IMR-90 (cell line): ENCODE data around the gene KRTAP10-1. TPM values are rescaled to one million over a fixed set of nuclear protein-coding genes. Genes with fewer than 3 reads are reported as not detected.

Source experiments
- ATAC-seq: fragments of 200-7000 bp; cut with Tn5 transposase; 2 replicates; pipeline ENCODE4 v1.9.1; 2020; ENCODE audit warnings: low read depth, mild to moderate bottlenecking, moderate library complexity
- Bru-seq: library from RNA; stranded (reverse); fragments of 400-500 nt; gene quantifications from one replicate; lab custom pipeline; 2021; lab: Mats Ljungman, UMichigan
- BruChase-seq, 2 experiments: library from RNA; stranded (reverse); fragments of 400-500 nt; gene quantifications; one replicate each; lab custom pipeline; 2021; lab: Mats Ljungman, UMichigan
- BruUV-seq: library from RNA; stranded (reverse); fragments of 400-500 nt; replicated peaks from 2 replicates; lab custom pipeline; 2021; lab: Mats Ljungman, UMichigan
- CTCF ChIA-PET: fragments of 300-600 bp; formaldehyde crosslinking; extraction: SDS; loops from one replicate; lab custom pipeline; 2021; ENCODE audit warnings: antibody characterized with exemption; lab: Yijun Ruan, JAX
- POLR2A ChIA-PET: fragments of 300-600 bp; sonication (Branson Sonifier 250); formaldehyde crosslinking; loops from one replicate; lab custom pipeline; 2022; ENCODE audit warnings: antibody characterized with exemption; ENCODE audit not compliant: unreplicated experiment; lab: Charles Lee
- DNase-seq: peaks from one replicate; pipeline ENCODE4 v3.0.0; 2013
- H2AFZ ChIP-seq: replicated peaks from 2 replicates; pipeline ENCODE3; 2013; ENCODE audit warnings: low read length, mild to moderate bottlenecking; ENCODE audit not compliant: poor library complexity
- H2AK5ac ChIP-seq: 2 replicates; pipeline ENCODE4 v1.6.1; 2013; ENCODE audit warnings: low read depth, low read length, inconsistent platforms
- H2AK9ac ChIP-seq: replicated peaks from 2 replicates; pipeline ENCODE3; 2013; ENCODE audit warnings: mild to moderate bottlenecking, low read depth, low read length, moderate library complexity; ENCODE audit not compliant: poor library complexity
- H2BK120ac ChIP-seq: 2 replicates; pipeline ENCODE4 v1.6.1; 2013; ENCODE audit warnings: low read depth, low read length, inconsistent platforms
- H2BK15ac ChIP-seq: 3 replicates; pipeline ENCODE4 v1.6.1; 2013; ENCODE audit warnings: low read depth, low read length, inconsistent platforms
- H2BK20ac ChIP-seq: 2 replicates; pipeline ENCODE4 v1.6.1; 2013; ENCODE audit warnings: low read depth, mild to moderate bottlenecking, inconsistent platforms, low read length, moderate library complexity
- H2BK5ac ChIP-seq: 2 replicates; pipeline ENCODE4 v1.6.1; 2013; ENCODE audit warnings: mild to moderate bottlenecking, low read depth, low read length, inconsistent platforms; ENCODE audit not compliant: poor library complexity, severe bottlenecking
- H3K14ac ChIP-seq: replicated peaks from 2 replicates; pipeline ENCODE4 v1.6.1; 2013; ENCODE audit warnings: low read depth, low read length, inconsistent platforms
- H3K18ac ChIP-seq: 2 replicates; pipeline ENCODE4 v1.6.1; 2013; ENCODE audit warnings: low read depth, low read length, control low read depth
- H3K23ac ChIP-seq: 2 replicates; pipeline ENCODE4 v1.6.1; 2013; ENCODE audit warnings: low read depth, low read length, inconsistent platforms
- H3K27ac ChIP-seq: 2 replicates; pipeline ENCODE4 v1.5.1; 2013; ENCODE audit warnings: mild to moderate bottlenecking, control low read depth, low read length; ENCODE audit not compliant: insufficient read depth
- H3K27me3 ChIP-seq: 2 replicates; pipeline ENCODE4 v1.6.1; 2013; ENCODE audit warnings: low read length; ENCODE audit not compliant: control insufficient read depth, insufficient read depth
- H3K36me3 ChIP-seq: 2 replicates; pipeline ENCODE4 v1.6.1; 2013; ENCODE audit warnings: low read length, mixed read lengths; ENCODE audit not compliant: control insufficient read depth, insufficient read depth
- H3K4ac ChIP-seq: 2 replicates; pipeline ENCODE4 v1.6.1; 2013; ENCODE audit warnings: low read depth, low read length, inconsistent platforms
- H3K4me1 ChIP-seq: 2 replicates; pipeline ENCODE4 v1.6.1; 2013; ENCODE audit warnings: low read length, mixed read lengths; ENCODE audit not compliant: control insufficient read depth, insufficient read depth
- H3K4me2 ChIP-seq: 2 replicates; pipeline ENCODE4 v1.6.1; 2013; ENCODE audit warnings: low read depth, mild to moderate bottlenecking, control low read depth, low read length, moderate library complexity
- H3K4me3 ChIP-seq: 2 replicates; pipeline ENCODE4 v1.5.1; 2013; ENCODE audit warnings: low read depth, mild to moderate bottlenecking, control low read depth, low read length, moderate library complexity; ENCODE audit not compliant: insufficient read depth
- H3K56ac ChIP-seq: 2 replicates; pipeline ENCODE4 v1.6.1; 2013; ENCODE audit warnings: low read length, inconsistent platforms; ENCODE audit not compliant: insufficient read depth; ENCODE audit errors: extremely low read depth
- H3K79me1 ChIP-seq, 2 experiments: 2 replicates each; pipeline ENCODE4 v1.6.1; 2013; ENCODE audit warnings: low read length in 2 of 2, inconsistent platforms in 1 of 2, low read depth in 1 of 2
- H3K9ac ChIP-seq: 2 replicates; pipeline ENCODE4 v1.6.1; 2013; ENCODE audit warnings: low read depth, low read length, control low read depth
- H3K9me1 ChIP-seq: 2 replicates; pipeline ENCODE4 v1.6.1; 2013; ENCODE audit warnings: low read length, inconsistent platforms; ENCODE audit not compliant: insufficient read depth
- H3K9me3 ChIP-seq: 2 replicates; pipeline ENCODE4 v1.6.1; 2013; ENCODE audit warnings: low read length; ENCODE audit not compliant: control insufficient read depth, insufficient read depth
- H4K20me1 ChIP-seq: 2 replicates; pipeline ENCODE4 v1.6.1; 2013; ENCODE audit warnings: low read length, inconsistent platforms; ENCODE audit not compliant: insufficient read depth
- H4K5ac ChIP-seq: 2 replicates; pipeline ENCODE4 v1.6.1; 2013; ENCODE audit warnings: mild to moderate bottlenecking, low read depth, low read length, control low read depth
- H4K8ac ChIP-seq, 2 experiments: 2 replicates each; pipeline ENCODE4 v1.6.1; 2013; ENCODE audit warnings: low read depth in 2 of 2, low read length in 2 of 2, control low read depth in 1 of 2, inconsistent platforms in 1 of 2
- H4K91ac ChIP-seq: 2 replicates; pipeline ENCODE4 v1.6.1; 2013; ENCODE audit warnings: low read depth, low read length, inconsistent platforms; ENCODE audit not compliant: insufficient read depth
- BHLHE40 ChIP-seq: fragments of 150-350 bp; IDR thresholded peaks from 2 replicates; pipeline ENCODE4 v1.6.1; 2016; ENCODE audit warnings: mild to moderate bottlenecking, low read depth, low read length
- CHD1 ChIP-seq: IDR thresholded peaks from 2 replicates; pipeline ENCODE4 v1.6.1; 2012; ENCODE audit warnings: low read depth, low read length, improper control_type of control experiment
- MAFK ChIP-seq: IDR thresholded peaks from 2 replicates; pipeline ENCODE4 v1.6.1; 2012; ENCODE audit warnings: low read depth, low read length, improper control_type of control experiment
- MXI1 ChIP-seq: IDR thresholded peaks from 2 replicates; pipeline ENCODE4 v1.6.1; 2012; ENCODE audit warnings: low read depth, mild to moderate bottlenecking, low read length, moderate library complexity, borderline replicate concordance
- RAD21 ChIP-seq: IDR thresholded peaks from 2 replicates; pipeline ENCODE4 v1.6.1; 2012; ENCODE audit warnings: low read length, improper control_type of control experiment
- RCOR1 ChIP-seq: IDR thresholded peaks from 2 replicates; pipeline ENCODE4 v1.6.1; 2012; ENCODE audit warnings: mild to moderate bottlenecking, low read length, improper control_type of control experiment; ENCODE audit not compliant: insufficient replicate concordance
- RFX5 ChIP-seq: IDR thresholded peaks from 2 replicates; pipeline ENCODE4 v1.8.0; 2012; ENCODE audit warnings: low read depth, mild to moderate bottlenecking, low read length, moderate library complexity
- SMC3 ChIP-seq: fragments of 150-350 bp; IDR thresholded peaks from 2 replicates; pipeline ENCODE4 v1.6.1; 2016; ENCODE audit warnings: low read depth, mild to moderate bottlenecking, antibody characterized with exemption, low read length, moderate library complexity
- WGBS, 2 experiments: methylation state at CpG; one replicate each; pipeline versions ENCODE4 v1.1.5 to v1.1.7; 2013; ENCODE audit warnings: missing lambda C conversion rate in 2 of 2; ENCODE audit not compliant: insufficient read length in 1 of 2; ENCODE audit errors: extremely low coverage in 2 of 2; 5-methylcytosine and 5-hydroxymethylcytosine counted together
- dilution Hi-C: fragments of 300-500 bp; cut with HindIII; formaldehyde crosslinking; loops from one replicate; pipeline ENCODE4 v1.14.3; 2018; ENCODE audit warnings: low sequenced_read_pairs; ENCODE audit not compliant: unreplicated experiment
- in situ Hi-C: fragments of 300-500 bp; cut with MboI; formaldehyde crosslinking; loops from 3 replicates; pipeline ENCODE4 v1.14.3; 2019; ENCODE audit warnings: low sequenced_read_pairs, inconsistent platforms, mixed read lengths
- intact Hi-C: fragments of 100-400 bp; cut with micrococcal nuclease; formaldehyde crosslinking; loops from 2 replicates; pipeline ENCODE4 v1.10.0; 2022
- long read RNA-seq: library from polyadenylated mRNA; unstranded; transcript quantifications from one replicate; pipeline ENCODE4 v2.0.0, GENCODE V29; 2021; ENCODE audit not compliant: unreplicated experiment
- polyA plus RNA-seq, 3 experiments: library from polyadenylated mRNA; depleted of rRNA; stranded (reverse); fragments of >200 nt; gene quantifications; 2 replicates each; pipeline ENCODE4 v1.2.3, GENCODE V29; 2012; ENCODE audit warnings: low replicate concordance in 1 of 3
- total RNA-seq: library from RNA; depleted of rRNA; stranded (reverse); fragments of >200 nt; gene quantifications from 2 replicates; pipeline ENCODE4 v1.2.3, GENCODE V29; 2012; rRNA removed
- TF ChIP-seq, protein P1 (sequence below): conservative IDR thresholded peaks from 2 replicates; pipeline ENCODE4 v1.5.1; 2012; ENCODE audit warnings: mild to moderate bottlenecking, low read depth, low read length, improper control_type of control experiment
- TF ChIP-seq, protein P2 (sequence below): fragments of 150-350 bp; IDR thresholded peaks from 2 replicates; pipeline ENCODE4 v1.6.1; 2017; ENCODE audit warnings: mild to moderate bottlenecking, antibody characterized with exemption, low read length, low read depth

Gene KRTAP10-1, protein sequence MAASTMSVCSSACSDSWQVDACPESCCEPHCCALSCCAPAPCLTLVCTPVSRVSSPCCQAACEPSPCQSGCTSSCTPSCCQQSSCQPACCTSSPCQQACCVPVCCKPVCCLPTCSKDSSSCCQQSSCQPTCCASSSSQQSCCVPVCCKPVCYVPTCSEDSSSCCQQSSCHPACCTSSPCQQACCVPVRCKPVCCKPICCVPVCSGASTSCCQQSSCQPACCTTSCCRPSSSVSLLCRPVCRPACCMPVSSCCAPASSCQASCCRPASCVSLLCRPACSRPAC
- total RNA-seq (not detected in 2 replicates), polyA plus RNA-seq (2012; rRNA removed) (not detected in 2 replicates), Bru-seq, nascent RNA (not detected), BruChase-seq, experiment 1, labeled RNA remaining after a 6-hour chase (not detected), BruChase-seq, experiment 2, labeled RNA remaining after a 2-hour chase (not detected)
- polyA plus RNA-seq (2012; cell fraction: cytosol; rRNA removed): not detected in 2 replicates
- polyA plus RNA-seq (2012; cell fraction: nucleus; rRNA removed; ENCODE audit: low replicate concordance): not detected in 2 replicates
- long read RNA-seq: 0 reads

DNA sequence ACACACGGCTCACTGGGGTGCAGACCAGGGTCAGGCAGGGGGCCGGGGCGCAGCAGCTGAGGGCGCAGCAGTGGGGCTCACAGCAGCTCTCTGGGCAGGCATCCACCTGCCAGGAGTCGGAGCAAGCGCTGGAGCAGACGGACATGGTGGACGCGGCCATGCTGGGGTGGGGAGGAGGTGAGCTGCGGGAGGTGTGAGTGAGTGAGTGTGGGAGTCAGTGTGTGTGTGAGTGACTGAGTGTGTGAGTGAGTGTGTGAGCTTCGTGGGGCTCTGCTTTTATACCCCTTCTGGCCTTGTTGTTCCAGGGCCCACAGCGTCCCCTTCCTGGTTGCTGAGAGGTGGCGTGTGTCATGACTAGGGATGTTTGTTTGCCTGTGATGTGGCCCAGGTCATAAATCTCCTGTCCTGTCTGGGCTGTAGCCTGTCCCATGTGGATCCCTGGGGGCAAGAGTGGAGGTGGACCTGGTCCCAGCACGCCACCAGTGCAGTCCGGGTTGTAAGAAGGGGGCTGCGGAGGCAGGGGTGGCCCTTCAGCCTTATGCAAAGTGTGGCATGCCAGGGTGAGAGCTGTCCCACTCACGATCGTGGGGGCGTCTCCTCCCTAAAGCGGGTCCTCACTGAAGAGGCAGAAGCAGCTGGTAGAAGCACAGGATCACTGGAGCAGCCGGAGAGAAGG, at the start of gene KRTAP10-1:
Gene KRTAP10-1 (minus strand): TSS at position 205 of the 676 bp plus-strand sequence. CDS start 45 bp downstream, at position 160.
- Histone ChIP-seq H3K9me3 (no peaks in the 10 kb centered on the region; the same call in 1 of the 2 replicates), H3K36me3 (no peaks in the 10 kb centered on the region), H2AK5ac (no peak within 1 kb of the TSS), H2AFZ (no peak within 1 kb of the TSS), H4K5ac (no peak within 1 kb of the TSS), H3K23ac (no peak within 1 kb of the TSS), H3K27ac (no peak within 1 kb of the TSS), H3K4me3 (no peak within 1 kb of the TSS), H3K79me1 (no peaks in the 10 kb centered on the region), H2BK15ac (no peak within 1 kb of the TSS), H3K27me3 (0 out of 2 replicates have a peak, but pooled peaks cover 2% of the 10 kb centered on the region), H3K18ac (no peak within 1 kb of the TSS), H4K91ac (no peak within 1 kb of the TSS), H3K4me2 (no peak within 1 kb of the TSS), H3K56ac (no peak within 1 kb of the TSS), H3K9me1 (no peaks in the 10 kb centered on the region), H2AK9ac (no peak within 1 kb of the TSS), H2BK120ac (no peak within 1 kb of the TSS), H3K4ac (no peak within 1 kb of the TSS), H2BK5ac (no peak within 1 kb of the TSS), H3K9ac (no peak within 1 kb of the TSS), H3K4me1 (no peaks in the 10 kb centered on the region), H3K14ac (no peak within 1 kb of the TSS), H4K20me1 (no peaks in the 10 kb centered on the region), H2BK20ac (no peak within 1 kb of the TSS), H4K8ac (no peak within 1 kb of the TSS)
- dilution Hi-C loops (no loop called here), in situ Hi-C loops (no loop called here), intact Hi-C loops (no loop called here)
- BruUV-seq: no TSS peak
- WGBS, 2 experiments: 46% methylated on average over 2 of the region's 21 CpGs; no CpG with 5 or more reads in 1 of the 2 experiments
- DNase-seq (no peak), ATAC-seq (no peak)
- TF ChIP-seq SMC3 (no peak), RAD21 (no peak), CHD1 (no peak), MAFK (no peak), RFX5 (no peak), RCOR1 (no peak), BHLHE40 (no peak), MXI1 (no peak)
- TF ChIP-seq, protein P1, sequence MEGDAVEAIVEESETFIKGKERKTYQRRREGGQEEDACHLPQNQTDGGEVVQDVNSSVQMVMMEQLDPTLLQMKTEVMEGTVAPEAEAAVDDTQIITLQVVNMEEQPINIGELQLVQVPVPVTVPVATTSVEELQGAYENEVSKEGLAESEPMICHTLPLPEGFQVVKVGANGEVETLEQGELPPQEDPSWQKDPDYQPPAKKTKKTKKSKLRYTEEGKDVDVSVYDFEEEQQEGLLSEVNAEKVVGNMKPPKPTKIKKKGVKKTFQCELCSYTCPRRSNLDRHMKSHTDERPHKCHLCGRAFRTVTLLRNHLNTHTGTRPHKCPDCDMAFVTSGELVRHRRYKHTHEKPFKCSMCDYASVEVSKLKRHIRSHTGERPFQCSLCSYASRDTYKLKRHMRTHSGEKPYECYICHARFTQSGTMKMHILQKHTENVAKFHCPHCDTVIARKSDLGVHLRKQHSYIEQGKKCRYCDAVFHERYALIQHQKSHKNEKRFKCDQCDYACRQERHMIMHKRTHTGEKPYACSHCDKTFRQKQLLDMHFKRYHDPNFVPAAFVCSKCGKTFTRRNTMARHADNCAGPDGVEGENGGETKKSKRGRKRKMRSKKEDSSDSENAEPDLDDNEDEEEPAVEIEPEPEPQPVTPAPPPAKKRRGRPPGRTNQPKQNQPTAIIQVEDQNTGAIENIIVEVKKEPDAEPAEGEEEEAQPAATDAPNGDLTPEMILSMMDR: no peak
- TF ChIP-seq, protein P2, sequence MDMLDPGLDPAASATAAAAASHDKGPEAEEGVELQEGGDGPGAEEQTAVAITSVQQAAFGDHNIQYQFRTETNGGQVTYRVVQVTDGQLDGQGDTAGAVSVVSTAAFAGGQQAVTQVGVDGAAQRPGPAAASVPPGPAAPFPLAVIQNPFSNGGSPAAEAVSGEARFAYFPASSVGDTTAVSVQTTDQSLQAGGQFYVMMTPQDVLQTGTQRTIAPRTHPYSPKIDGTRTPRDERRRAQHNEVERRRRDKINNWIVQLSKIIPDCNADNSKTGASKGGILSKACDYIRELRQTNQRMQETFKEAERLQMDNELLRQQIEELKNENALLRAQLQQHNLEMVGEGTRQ: no peak
- ChIA-PET POLR2A (no interaction called here), CTCF (no interaction called here)
